ENCODE results near the gene NEXMIF. TPM values are rescaled to one million over a fixed set of nuclear protein-coding genes. Genes with fewer than 3 reads are reported as not detected.
A peak's percentile ranks its signal among the peaks of the same experiment; 100 is the strongest.

The NEXMIF gene
- total RNA-seq, 1 donor from 2014 or later: 0.31 TPM

DNA sequence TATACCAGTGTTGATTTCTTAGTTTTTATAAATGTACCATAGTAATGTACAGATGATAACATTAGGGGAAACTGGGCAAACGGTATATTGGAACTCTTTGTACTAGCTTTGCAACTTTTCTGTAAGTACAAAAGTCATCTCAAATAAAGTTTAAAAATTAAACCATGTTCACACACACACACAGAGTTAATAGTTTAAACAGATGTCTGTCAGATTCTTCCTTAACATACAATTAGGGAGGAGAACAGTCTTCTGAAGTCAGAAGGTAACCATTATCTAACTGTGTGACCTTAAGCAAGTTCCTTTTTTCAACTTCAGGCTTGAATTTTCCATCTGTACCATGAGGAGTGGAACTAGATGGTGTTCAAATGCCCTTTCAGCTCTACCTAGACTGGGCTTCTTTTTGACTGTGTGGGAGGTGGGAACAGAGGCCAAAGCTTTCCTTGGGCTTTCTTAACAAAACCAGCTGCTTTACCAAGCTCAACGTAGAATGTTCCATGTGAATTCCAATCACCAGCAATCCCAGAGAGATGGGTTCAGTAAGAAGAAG, 127.8 kb downstream of the NEXMIF start:
- TF ChIP-seq, protein P1, sequence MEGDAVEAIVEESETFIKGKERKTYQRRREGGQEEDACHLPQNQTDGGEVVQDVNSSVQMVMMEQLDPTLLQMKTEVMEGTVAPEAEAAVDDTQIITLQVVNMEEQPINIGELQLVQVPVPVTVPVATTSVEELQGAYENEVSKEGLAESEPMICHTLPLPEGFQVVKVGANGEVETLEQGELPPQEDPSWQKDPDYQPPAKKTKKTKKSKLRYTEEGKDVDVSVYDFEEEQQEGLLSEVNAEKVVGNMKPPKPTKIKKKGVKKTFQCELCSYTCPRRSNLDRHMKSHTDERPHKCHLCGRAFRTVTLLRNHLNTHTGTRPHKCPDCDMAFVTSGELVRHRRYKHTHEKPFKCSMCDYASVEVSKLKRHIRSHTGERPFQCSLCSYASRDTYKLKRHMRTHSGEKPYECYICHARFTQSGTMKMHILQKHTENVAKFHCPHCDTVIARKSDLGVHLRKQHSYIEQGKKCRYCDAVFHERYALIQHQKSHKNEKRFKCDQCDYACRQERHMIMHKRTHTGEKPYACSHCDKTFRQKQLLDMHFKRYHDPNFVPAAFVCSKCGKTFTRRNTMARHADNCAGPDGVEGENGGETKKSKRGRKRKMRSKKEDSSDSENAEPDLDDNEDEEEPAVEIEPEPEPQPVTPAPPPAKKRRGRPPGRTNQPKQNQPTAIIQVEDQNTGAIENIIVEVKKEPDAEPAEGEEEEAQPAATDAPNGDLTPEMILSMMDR (IDR thresholded peaks at IDR 0.05; ENCODE audit: unreplicated experiment): no peak
- Mint-ChIP-seq H3K27me3 (ENCODE audit: unreplicated experiment) (no peaks in the 10 kb centered on the region), H3K4me1 (ENCODE audit: unreplicated experiment) (no peaks in the 10 kb centered on the region), H3K36me3 (ENCODE audit: low read depth, unreplicated experiment) (no peaks in the 10 kb centered on the region), H3K9me3 (ENCODE audit: unreplicated experiment) (no peaks in the 10 kb centered on the region), H3K27ac (ENCODE audit: unreplicated experiment) (no peak overlapping the region), H3K4me3 (ENCODE audit: unreplicated experiment) (no peak overlapping the region)
- DNase-seq (ENCODE audit: low spot score): no peak

DNA sequence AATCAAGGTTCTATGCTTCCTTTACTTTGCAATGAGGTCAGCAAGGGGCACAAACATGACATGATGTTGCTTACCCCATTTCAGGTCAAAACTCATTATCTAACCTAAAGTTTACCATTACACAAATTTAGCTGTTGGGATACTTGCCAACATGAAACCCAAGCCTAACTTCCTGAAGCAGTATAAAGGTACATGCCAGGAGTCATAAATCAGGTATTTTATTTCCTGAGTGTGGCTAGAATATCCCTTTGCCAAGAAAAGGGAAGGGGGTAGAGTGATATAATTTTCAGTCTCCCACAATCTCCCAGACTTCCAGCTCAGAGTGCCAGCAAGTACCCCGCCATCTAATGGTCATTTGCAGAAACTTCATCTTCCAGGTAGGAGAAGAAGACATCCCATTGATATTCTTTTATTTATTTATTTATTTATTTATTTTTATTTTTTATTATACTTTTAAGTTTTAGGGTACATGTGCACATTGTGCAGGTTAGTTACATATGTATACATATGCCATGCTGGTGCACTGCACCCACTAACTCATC, 136.6 kb downstream of the NEXMIF start:
- H3K36me3 Mint-ChIP-seq (ENCODE audit: low read depth, unreplicated experiment): no peaks in the 10 kb centered on the region
- H3K4me1 Mint-ChIP-seq (ENCODE audit: unreplicated experiment): no peaks in the 10 kb centered on the region
- TF ChIP-seq, protein P1 (IDR thresholded peaks at IDR 0.05; ENCODE audit: unreplicated experiment): no peak
- H3K9me3 Mint-ChIP-seq (ENCODE audit: unreplicated experiment): no peaks in the 10 kb centered on the region
- DNase-seq (ENCODE audit: low spot score): no peak
- no peak overlapping the region for H3K27ac Mint-ChIP-seq (ENCODE audit: unreplicated experiment)
- H3K27me3 Mint-ChIP-seq (ENCODE audit: unreplicated experiment): no peaks in the 10 kb centered on the region
- H3K4me3 Mint-ChIP-seq (ENCODE audit: unreplicated experiment): no peak overlapping the region

GRCh38 chrX:74784629-74785028, 140.6 kb downstream of the NEXMIF start:
- no peak overlapping the region for H3K27ac Mint-ChIP-seq (ENCODE audit: unreplicated experiment)
- no peaks in the 10 kb centered on the region for H3K36me3 Mint-ChIP-seq (ENCODE audit: low read depth, unreplicated experiment)
- TF ChIP-seq, protein P1 (IDR thresholded peaks at IDR 0.05; ENCODE audit: unreplicated experiment): no peak
- no peak overlapping the region for H3K4me3 Mint-ChIP-seq (ENCODE audit: unreplicated experiment)
- DNase-seq (ENCODE audit: low spot score): no peak
- H3K27me3 Mint-ChIP-seq (ENCODE audit: unreplicated experiment): no peaks in the 10 kb centered on the region
- H3K4me1 Mint-ChIP-seq (ENCODE audit: unreplicated experiment): no peaks in the 10 kb centered on the region
- no peaks in the 10 kb centered on the region for H3K9me3 Mint-ChIP-seq (ENCODE audit: unreplicated experiment)

DNA sequence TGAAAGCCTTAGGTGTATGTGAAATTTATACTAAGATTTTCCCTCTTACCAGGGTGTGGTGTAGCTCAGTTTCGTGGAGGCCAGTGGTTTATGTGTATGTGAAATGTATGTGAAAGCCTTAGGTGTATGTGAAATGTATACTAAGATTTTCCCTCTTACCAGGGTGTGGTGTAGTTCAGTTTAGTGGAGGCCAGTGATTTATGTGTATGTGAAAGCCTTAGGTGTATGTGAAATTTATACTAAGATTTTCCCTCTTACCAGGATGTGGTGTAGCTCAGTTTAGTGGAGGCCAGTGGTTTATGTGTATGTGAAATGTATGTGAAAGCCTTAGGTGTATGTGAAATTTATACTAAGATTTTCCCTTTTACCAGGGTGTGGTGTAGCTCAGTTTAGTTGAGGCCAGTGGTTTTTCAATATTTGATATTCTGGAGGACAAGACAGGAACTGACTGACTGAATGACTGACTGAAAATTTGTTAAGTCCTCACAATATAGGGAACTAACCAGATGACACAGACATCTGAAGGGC, 143.7 kb downstream of the NEXMIF start:
- Mint-ChIP-seq H3K27me3 (ENCODE audit: unreplicated experiment) (peaks cover 2% of the 10 kb centered on the region), H3K9me3 (ENCODE audit: unreplicated experiment) (no peaks in the 10 kb centered on the region), H3K4me3 (ENCODE audit: unreplicated experiment) (no peak overlapping the region), H3K4me1 (ENCODE audit: unreplicated experiment) (peaks cover 10% of the 10 kb centered on the region), H3K36me3 (ENCODE audit: low read depth, unreplicated experiment) (no peaks in the 10 kb centered on the region), H3K27ac (ENCODE audit: unreplicated experiment) (no peak overlapping the region)
- TF ChIP-seq, protein P1 (IDR thresholded peaks at IDR 0.05; ENCODE audit: unreplicated experiment): no peak
- DNase-seq (ENCODE audit: low spot score): no peak

- Mint-ChIP-seq H3K36me3 (ENCODE audit: low read depth, unreplicated experiment) (no peaks in the 10 kb centered on the region), H3K4me1 (ENCODE audit: unreplicated experiment) (peaks cover 10% of the 10 kb centered on the region), H3K4me3 (ENCODE audit: unreplicated experiment) (no peak overlapping the region)
These were observed 146.1 kb downstream of the NEXMIF start for GRCh38 chrX:74779175-74779574.

More at GRCh38 chrX:74779175-74779574, 146.1 kb downstream of the NEXMIF start:
- Mint-ChIP-seq H3K27me3 (ENCODE audit: unreplicated experiment) (peaks cover 2% of the 10 kb centered on the region), H3K27ac (ENCODE audit: unreplicated experiment) (peak overlapping the region; percentile 49), H3K9me3 (ENCODE audit: unreplicated experiment) (no peaks in the 10 kb centered on the region)
- TF ChIP-seq, protein P1 (IDR thresholded peaks at IDR 0.05; ENCODE audit: unreplicated experiment): no peak
- no peak for DNase-seq (ENCODE audit: low spot score)
